HG02870 (cell line): Measurements from ENCODE around the gene TNFRSF25.

ENCODE experiments used
- ATAC-seq: cut with Tn5 transposase; IDR thresholded peaks from one replicate; pipeline ENCODE4 v1.9.1; 2021; ENCODE audit warnings: mild to moderate bottlenecking, moderate library complexity; ENCODE audit not compliant: unreplicated experiment

Gene TNFRSF25

GRCh38 chr1:6488602-6489382 lies 22.8 kb upstream of the TNFRSF25 start:
- ATAC-seq, result no peak

- ATAC-seq, result no peak
Measured at GRCh38 chr1:6487804-6488484, 22.0 kb upstream of the TNFRSF25 start.

GRCh38 chr1:6486433-6487011 lies 20.5 kb upstream of the TNFRSF25 start:
- ATAC-seq, result peak; percentile 46

DNA sequence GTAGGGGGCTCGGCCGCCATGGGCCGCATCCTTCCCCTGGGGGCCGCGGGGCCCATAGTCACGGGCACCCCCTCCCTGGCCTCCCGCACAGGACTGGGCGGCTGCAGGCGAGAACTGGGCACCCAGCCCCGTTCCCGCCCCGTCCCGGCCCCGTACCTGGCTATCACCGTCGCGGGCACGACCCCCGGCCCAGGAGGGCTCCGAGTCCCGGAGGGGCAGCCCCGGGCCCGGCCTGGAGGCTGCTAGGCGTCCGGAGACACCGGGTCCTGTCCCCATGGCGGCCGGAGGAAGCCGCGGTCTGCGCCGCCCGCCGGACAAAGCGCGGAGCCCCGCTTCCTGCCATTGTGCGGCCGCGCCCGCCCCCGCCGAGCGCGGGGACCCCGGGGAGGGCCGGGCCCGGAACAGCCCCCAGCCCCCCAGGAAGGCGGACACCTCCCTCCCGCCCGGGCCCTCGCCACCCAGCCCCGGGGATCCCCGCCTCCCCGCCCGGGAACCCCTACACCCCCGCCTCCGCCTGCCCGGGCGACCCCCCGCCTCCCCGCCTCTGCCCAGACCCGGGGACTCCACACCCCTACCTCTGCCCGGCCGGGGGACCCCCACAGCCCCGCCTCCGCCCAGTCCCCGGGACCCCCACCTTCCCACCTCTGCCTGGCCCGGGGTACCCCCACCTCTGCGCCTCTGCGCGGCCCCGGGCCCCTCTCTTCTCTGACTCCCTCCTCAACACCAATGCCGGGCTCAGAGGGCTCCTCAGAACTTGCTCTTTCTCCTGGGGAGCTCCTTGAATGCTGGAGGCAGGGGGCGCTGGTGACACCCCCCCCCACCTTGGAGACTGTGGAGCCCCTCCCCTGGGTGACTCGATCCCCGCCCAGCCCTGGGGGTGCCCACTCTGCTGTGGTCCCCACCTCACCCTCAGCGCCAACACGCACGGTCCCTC lies 19.5 kb upstream of the TNFRSF25 start:
- no peak for ATAC-seq

DNA sequence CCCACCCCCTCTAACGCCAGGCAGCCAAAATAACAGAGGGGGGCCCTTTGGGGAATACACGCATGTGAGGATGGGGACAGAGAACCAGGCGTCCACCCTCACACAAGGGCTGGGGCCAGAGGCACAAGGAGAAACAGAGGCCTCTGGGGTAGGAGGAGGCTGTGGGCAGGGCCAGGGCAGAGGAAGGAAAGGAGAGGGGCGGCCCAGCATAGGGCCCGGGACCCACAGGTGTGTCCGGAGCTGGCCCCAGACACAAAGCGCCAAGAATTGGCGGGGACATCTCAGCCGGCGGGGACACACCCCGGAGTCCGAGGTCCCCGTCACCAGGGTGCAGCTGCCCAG lies 18.8 kb upstream of the TNFRSF25 start:
- ATAC-seq, result no peak

DNA sequence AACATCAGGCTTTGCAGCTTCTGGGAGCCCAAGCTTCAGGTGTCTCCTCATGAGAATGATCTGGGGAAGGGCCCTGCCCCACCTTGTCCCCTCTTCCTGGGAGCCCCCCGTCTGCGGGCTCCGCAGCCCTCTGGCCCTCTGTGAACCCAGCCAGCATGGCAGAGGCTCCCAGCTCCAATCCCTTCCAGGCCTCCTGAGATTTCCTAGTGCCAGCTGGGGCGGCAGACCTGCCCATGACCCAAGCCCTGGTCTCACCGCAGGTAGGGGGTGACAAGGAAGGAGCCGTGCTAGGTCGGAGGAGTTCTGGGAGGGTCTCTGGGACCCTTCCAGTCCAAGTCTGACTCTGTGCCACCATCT lies 17.8 kb upstream of the TNFRSF25 start:
- no peak for ATAC-seq

DNA sequence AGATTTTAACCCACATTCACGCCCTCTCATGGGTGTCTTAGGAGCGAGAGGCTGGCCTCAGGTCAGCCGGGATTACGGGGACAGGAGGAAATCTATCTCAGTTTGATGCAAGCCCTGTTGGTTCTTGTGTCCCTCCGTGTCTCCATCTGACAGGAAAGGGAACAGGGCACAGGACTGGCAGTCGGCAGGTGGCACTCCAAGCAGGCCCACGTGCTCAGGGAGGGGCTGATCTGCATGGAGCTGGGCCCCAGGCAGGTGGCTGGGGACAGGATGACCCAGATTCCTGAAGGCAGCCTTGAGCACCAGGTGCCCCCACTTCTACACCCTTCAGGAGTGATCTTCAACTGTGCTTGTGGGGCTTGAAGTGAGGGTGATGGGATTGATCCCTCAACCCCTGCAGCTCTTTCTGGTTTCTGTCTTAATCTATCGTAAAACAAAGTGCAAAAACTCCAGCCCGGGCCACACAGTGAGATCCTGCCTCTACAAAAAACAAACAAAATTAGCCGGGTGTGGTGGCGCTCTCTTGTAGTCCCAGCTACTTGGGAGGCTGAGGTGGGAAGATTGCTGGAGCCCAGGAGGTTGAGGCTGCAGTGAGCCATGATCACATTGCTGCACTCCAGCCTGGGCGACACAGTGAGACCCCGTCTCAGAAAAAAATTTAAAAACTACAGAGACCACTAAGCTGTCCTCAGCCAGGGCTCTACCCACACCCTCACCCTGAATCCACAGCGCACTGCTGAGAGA lies 17.2 kb upstream of the TNFRSF25 start:
- no peak for ATAC-seq

DNA sequence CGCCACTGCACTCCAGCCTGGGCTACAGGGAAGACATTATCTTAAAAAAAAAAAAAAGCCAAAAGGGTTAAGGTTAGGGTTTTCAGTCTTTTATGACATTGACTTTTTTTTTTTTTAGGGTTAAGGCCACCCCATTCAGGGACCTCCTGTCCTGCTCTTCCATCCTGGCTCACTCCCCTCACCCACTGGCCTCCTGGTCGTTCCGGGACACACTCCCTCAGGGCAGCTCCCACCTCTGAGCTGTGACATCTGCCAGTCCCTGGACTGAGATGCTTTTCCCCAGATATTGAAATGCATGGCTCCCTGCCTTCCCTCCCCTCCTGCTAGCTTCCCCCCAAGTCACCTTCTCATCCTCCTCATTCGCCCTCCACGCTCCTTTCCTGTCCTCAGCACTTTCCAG lies 15.8 kb upstream of the TNFRSF25 start:
- ATAC-seq, result no peak

- no peak for ATAC-seq
Measured at GRCh38 chr1:6477039-6477820, 11.3 kb upstream of the TNFRSF25 start.

GRCh38 chr1:6476483-6476882 lies 10.5 kb upstream of the TNFRSF25 start:
- ATAC-seq, result no peak

DNA sequence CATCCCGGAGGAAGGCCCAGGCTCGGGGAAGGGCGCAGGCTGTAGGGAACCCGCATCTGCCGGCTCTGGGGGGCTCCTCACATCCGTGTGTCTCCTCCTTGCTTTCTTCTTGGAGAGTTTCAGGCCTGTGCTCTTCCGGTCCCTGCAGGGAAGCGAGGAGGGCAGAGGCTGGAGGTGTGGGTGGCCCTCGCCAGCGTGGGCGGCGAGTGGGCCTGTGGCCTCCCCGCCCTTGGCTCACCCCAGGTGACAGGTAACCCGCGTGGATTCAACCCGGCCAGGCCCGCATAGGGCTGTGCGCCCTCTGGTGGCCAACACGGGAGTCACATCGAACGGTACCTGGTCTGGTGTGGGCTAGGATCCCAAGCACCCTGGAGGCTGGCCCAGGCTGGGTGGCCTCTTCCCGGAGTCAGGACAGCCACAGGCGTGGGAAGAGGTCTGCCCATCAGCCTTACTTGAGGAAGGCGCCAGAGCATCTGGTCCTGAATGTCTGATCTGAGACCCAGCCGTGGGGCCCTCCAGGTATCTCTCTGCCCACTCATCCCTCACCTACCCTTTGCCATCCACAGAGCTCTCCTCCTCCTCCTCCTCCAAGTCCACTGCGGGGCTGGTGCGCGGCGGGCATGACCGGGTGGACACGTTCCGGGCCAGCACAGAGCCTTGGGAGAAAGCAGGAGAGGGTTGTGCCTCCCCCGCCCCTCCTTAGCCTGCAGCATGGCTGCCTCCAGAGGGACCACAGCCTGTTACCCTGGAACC lies 9.6 kb upstream of the TNFRSF25 start:
- ATAC-seq, result no peak

- no peak for ATAC-seq
Measured at GRCh38 chr1:6474815-6475282, 8.9 kb upstream of the TNFRSF25 start.

- ATAC-seq, result no peak
Measured at GRCh38 chr1:6473974-6474814, 8.2 kb upstream of the TNFRSF25 start.

- no peak for ATAC-seq
Measured at GRCh38 chr1:6473156-6473555, 7.2 kb upstream of the TNFRSF25 start.

GRCh38 chr1:6472391-6472790 lies 6.4 kb upstream of the TNFRSF25 start:
- ATAC-seq, result no peak

GRCh38 chr1:6471970-6472368 lies 6.0 kb upstream of the TNFRSF25 start:
- no peak for ATAC-seq

- ATAC-seq, result no peak
Measured at GRCh38 chr1:6471086-6471969, 5.4 kb upstream of the TNFRSF25 start.
